ENCODE measurements around the gene LMO1.

DNA sequence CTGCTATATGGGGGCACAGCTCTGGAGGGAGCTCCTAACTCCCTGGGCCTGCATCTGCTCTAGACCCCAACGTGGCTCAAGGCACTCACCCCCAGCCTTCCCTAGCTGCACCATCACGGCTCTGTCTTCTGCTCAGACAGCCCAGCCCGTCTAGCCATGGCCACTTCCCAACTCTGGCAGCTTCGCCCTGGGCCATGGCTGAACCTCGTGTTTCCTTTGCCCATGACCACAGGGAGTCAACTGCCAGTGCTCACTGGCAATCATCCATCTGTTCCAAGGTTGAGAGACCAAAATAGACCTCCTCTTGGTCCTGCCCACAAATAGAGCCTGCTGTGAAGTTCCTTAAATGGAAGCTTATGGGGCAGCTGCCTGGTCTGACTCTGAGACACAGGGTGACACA is 5.4 kb downstream of the LMO1 start:
- TF ChIP-seq, protein P1, sequence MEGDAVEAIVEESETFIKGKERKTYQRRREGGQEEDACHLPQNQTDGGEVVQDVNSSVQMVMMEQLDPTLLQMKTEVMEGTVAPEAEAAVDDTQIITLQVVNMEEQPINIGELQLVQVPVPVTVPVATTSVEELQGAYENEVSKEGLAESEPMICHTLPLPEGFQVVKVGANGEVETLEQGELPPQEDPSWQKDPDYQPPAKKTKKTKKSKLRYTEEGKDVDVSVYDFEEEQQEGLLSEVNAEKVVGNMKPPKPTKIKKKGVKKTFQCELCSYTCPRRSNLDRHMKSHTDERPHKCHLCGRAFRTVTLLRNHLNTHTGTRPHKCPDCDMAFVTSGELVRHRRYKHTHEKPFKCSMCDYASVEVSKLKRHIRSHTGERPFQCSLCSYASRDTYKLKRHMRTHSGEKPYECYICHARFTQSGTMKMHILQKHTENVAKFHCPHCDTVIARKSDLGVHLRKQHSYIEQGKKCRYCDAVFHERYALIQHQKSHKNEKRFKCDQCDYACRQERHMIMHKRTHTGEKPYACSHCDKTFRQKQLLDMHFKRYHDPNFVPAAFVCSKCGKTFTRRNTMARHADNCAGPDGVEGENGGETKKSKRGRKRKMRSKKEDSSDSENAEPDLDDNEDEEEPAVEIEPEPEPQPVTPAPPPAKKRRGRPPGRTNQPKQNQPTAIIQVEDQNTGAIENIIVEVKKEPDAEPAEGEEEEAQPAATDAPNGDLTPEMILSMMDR (IDR thresholded peaks at IDR 0.05): no peak
- no peak for TF ChIP-seq POLR2A (IDR thresholded peaks at IDR 0.05)

Measured in heart left ventricle (tissue), 13 donors.